ENCODE results near the gene ANTKMT.

ANTKMT gene

DNA sequence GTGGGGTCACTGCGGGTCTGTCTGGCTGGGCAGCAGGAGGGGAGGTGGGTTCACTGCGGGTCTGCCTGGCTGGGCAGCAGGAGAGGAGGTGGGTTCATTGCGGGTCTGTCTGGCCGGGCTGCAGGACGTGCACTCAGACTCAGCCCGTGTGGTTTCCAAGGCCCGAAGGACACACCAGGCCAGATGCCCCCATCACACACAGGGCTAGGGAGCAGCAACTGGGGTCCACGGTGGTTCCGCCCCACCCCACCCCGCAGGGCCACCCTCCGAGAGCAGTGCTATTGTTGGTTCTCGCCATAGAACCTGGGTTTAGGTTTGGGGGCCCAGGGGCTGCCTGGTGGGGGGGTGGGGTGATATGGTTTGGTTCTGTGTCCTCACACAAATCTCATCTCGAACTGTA is 25.7 kb downstream of the ANTKMT start:
- H4K12ac ChIP-seq (ENCODE audit: low read depth, low read length) = no peak overlapping the region
- H3K9ac ChIP-seq (ENCODE audit: low read length) = no peak overlapping the region
- H3K79me1 ChIP-seq (ENCODE audit: low read length) = no peaks in the 10 kb centered on the region
- DNase-seq = no peak
- H4K91ac ChIP-seq (ENCODE audit: low read depth, low read length) = no peak overlapping the region
- no peaks in the 10 kb centered on the region for H3K27me3 ChIP-seq (ENCODE audit: insufficient read depth, low read length)
- no peak overlapping the region for H3K4me3 ChIP-seq (ENCODE audit: low read depth, low read length)
- no peaks in the 10 kb centered on the region for H3K79me2 ChIP-seq (ENCODE audit: control insufficient read depth, insufficient read depth, low read length, poor library complexity)
- WGBS (ENCODE audit: extremely low coverage, insufficient coverage, insufficient read length) = no CpG with 5 or more reads among the region's 13 CpGs
- no peak overlapping the region for H3K23ac ChIP-seq (ENCODE audit: low read length)
- H3K27ac ChIP-seq (ENCODE audit: low read depth, low read length) = no peak overlapping the region
- no peak overlapping the region for H2BK12ac ChIP-seq (ENCODE audit: low read length)
- no peak overlapping the region for H3K14ac ChIP-seq (ENCODE audit: low read length)
- no peak overlapping the region for H3K4ac ChIP-seq (ENCODE audit: low read depth, low read length)
- H3K18ac ChIP-seq (ENCODE audit: low read length) = no peak overlapping the region
- no peak overlapping the region for H2AFZ ChIP-seq (ENCODE audit: insufficient read depth, low read length, poor library complexity)
- no peaks in the 10 kb centered on the region for H3K4me1 ChIP-seq (ENCODE audit: control insufficient read depth in 1 of 2, insufficient read depth in 2 of 2, low read length in 2 of 2)
- no peak overlapping the region for H2BK5ac ChIP-seq (ENCODE audit: low read depth, low read length, poor library complexity)
- H3K9me3 ChIP-seq (ENCODE audit: insufficient read depth, low read depth, low read length) = no peaks in the 10 kb centered on the region
- H3K4me2 ChIP-seq (ENCODE audit: low read length) = no peak overlapping the region
- H2BK120ac ChIP-seq (ENCODE audit: insufficient read depth, low read length, poor library complexity) = no peak overlapping the region
- no peak overlapping the region for H4K8ac ChIP-seq (ENCODE audit: low read depth, low read length)
- H2AK5ac ChIP-seq (ENCODE audit: low read length) = no peak overlapping the region
- no peaks in the 10 kb centered on the region for H3K36me3 ChIP-seq (ENCODE audit: control insufficient read depth in 1 of 2, insufficient read depth in 2 of 2, low read length in 2 of 2)

DNA sequence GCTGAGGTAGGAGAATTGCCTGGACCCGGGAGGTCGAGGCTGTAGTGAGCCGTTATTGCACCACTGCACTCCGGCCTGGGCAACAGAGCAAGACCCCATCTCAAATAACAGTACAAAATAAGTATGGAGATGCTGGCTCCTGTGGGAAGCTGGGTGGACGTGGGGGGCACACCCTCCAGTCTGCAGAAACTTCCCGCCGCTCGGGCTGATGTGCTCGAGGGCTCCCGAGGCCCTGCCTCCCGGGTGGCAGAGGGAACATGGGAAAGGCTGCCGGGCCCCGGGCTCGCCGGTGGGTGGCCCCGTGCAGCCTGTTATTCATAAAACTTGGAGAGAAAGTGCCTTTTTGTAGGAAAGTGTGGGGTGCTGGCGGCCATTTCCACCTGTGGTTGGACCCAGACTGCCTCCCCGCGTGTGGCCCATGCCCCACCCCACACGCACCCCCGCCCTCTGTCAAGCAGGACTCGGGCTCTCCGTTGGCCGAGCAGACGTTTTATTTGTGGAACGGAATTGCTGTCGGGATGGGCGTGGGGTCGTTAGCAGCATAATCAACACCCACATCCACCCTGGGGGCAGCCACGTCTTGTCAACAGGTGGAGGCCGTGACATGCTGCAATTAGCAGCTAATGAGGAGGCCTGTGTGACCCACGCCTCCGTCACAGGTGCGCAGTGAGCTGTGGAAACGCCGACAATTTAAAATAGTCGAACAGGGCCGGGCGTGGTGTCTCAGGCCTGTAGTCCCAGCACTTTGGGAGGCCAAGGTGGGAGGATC is 27.2 kb downstream of the ANTKMT start:
- H4K12ac ChIP-seq (ENCODE audit: low read depth, low read length) = no peak overlapping the region
- DNase-seq = peak; percentile 55 to 68

DNA sequence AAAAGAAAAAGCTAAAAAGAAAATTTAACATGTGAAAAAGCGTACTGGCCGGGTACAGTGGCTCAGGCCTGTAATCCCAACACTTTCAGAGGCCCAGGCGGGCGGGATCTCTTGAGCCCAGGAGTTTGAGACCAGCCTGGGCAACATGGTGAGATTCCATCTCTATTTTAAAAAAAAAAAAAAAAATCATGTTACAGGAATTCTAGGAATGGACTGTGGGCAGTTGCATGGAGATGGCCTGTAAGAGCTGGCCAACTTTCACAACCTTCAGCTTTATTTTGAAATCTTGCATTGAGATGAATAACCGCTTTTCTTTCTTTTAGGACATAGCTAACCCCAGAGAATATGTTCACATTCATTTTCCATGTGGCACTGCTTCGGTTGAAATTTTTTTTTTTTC is 28.1 kb downstream of the ANTKMT start:
- Histone ChIP-seq H4K91ac (ENCODE audit: low read depth, low read length) (no peak overlapping the region), H3K36me3 (ENCODE audit: control insufficient read depth in 1 of 2, insufficient read depth in 2 of 2, low read length in 2 of 2) (no peaks in the 10 kb centered on the region), H4K8ac (ENCODE audit: low read depth, low read length) (no peak overlapping the region), H3K4me3 (ENCODE audit: low read depth, low read length) (no peak overlapping the region), H3K79me2 (ENCODE audit: control insufficient read depth, insufficient read depth, low read length, poor library complexity) (no peaks in the 10 kb centered on the region), H3K14ac (ENCODE audit: low read length) (no peak overlapping the region), H2AFZ (ENCODE audit: insufficient read depth, low read length, poor library complexity) (no peak overlapping the region), H2AK5ac (ENCODE audit: low read length) (no peak overlapping the region), H2BK5ac (ENCODE audit: low read depth, low read length, poor library complexity) (no peak overlapping the region), H3K18ac (ENCODE audit: low read length) (no peak overlapping the region), H2BK120ac (ENCODE audit: insufficient read depth, low read length, poor library complexity) (no peak overlapping the region), H3K27ac (ENCODE audit: low read depth, low read length) (no peak overlapping the region), H3K79me1 (ENCODE audit: low read length) (no peaks in the 10 kb centered on the region), H4K12ac (ENCODE audit: low read depth, low read length) (no peak overlapping the region), H3K9ac (ENCODE audit: low read length) (no peak overlapping the region), H3K4me1 (ENCODE audit: control insufficient read depth in 1 of 2, insufficient read depth in 2 of 2, low read length in 2 of 2) (no peaks in the 10 kb centered on the region), H3K27me3 (ENCODE audit: insufficient read depth, low read length) (no peaks in the 10 kb centered on the region), H3K4ac (ENCODE audit: low read depth, low read length) (no peak overlapping the region), H3K9me3 (ENCODE audit: insufficient read depth, low read depth, low read length) (no peaks in the 10 kb centered on the region), H3K4me2 (ENCODE audit: low read length) (no peak overlapping the region), H3K23ac (ENCODE audit: low read length) (no peak overlapping the region), H2BK12ac (ENCODE audit: low read length) (no peak overlapping the region)
- DNase-seq = peak; percentile 76 to 96
- WGBS (ENCODE audit: extremely low coverage, insufficient coverage, insufficient read length) = no CpG with 5 or more reads among the region's 6 CpGs

More for the DNA sequence above, 27.2 kb downstream of the ANTKMT start:
- H3K9ac ChIP-seq (ENCODE audit: low read length) = no peak overlapping the region
- no peak overlapping the region for H3K4me2 ChIP-seq (ENCODE audit: low read length)
- no peak overlapping the region for H2BK12ac ChIP-seq (ENCODE audit: low read length)
- no peak overlapping the region for H2AK5ac ChIP-seq (ENCODE audit: low read length)
- H2AFZ ChIP-seq (ENCODE audit: insufficient read depth, low read length, poor library complexity) = no peak overlapping the region
- H2BK5ac ChIP-seq (ENCODE audit: low read depth, low read length, poor library complexity) = no peak overlapping the region
- H3K23ac ChIP-seq (ENCODE audit: low read length) = no peak overlapping the region
- no peak overlapping the region for H3K14ac ChIP-seq (ENCODE audit: low read length)
- no peaks in the 10 kb centered on the region for H3K79me1 ChIP-seq (ENCODE audit: low read length)
- H3K27me3 ChIP-seq (ENCODE audit: insufficient read depth, low read length) = no peaks in the 10 kb centered on the region
- no peak overlapping the region for H3K4me3 ChIP-seq (ENCODE audit: low read depth, low read length)
- no peak overlapping the region for H3K4ac ChIP-seq (ENCODE audit: low read depth, low read length)
- H3K9me3 ChIP-seq (ENCODE audit: insufficient read depth, low read depth, low read length) = no peaks in the 10 kb centered on the region
- no peaks in the 10 kb centered on the region for H3K4me1 ChIP-seq (ENCODE audit: control insufficient read depth in 1 of 2, insufficient read depth in 2 of 2, low read length in 2 of 2)
- no peaks in the 10 kb centered on the region for H3K36me3 ChIP-seq (ENCODE audit: control insufficient read depth in 1 of 2, insufficient read depth in 2 of 2, low read length in 2 of 2)
- H4K91ac ChIP-seq (ENCODE audit: low read depth, low read length) = no peak overlapping the region
- H3K79me2 ChIP-seq (ENCODE audit: control insufficient read depth, insufficient read depth, low read length, poor library complexity) = no peaks in the 10 kb centered on the region
- no peak overlapping the region for H3K27ac ChIP-seq (ENCODE audit: low read depth, low read length)
- H2BK120ac ChIP-seq (ENCODE audit: insufficient read depth, low read length, poor library complexity) = no peak overlapping the region
- no CpG with 5 or more reads among the region's 39 CpGs for WGBS (ENCODE audit: extremely low coverage, insufficient coverage, insufficient read length)
- no peak overlapping the region for H3K18ac ChIP-seq (ENCODE audit: low read length)
- no peak overlapping the region for H4K8ac ChIP-seq (ENCODE audit: low read depth, low read length)

DNA sequence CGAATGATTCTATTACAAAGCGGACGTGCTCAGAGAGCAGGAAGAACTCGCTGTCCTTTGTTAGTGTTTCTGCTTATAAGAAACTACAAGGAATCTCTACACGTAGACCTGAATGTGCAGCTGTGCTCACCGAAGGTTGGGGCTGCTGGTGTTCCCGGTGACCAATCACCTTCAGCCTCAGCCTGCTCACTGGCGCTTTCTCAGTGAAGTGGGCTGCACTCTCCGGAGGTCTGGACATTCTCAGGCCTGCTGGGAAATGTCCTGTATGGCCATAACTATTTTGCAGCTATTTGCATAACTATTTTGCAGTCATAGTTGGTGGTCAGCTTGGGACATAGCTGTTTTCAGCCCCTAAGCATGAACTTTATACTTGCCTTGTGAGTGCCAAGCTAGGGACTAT is 29.5 kb downstream of the ANTKMT start:
- no peak overlapping the region for H3K4me2 ChIP-seq (ENCODE audit: low read length)
- H3K27me3 ChIP-seq (ENCODE audit: insufficient read depth, low read length) = no peaks in the 10 kb centered on the region
- H3K4ac ChIP-seq (ENCODE audit: low read depth, low read length) = no peak overlapping the region
- DNase-seq = no peak
- H3K79me1 ChIP-seq (ENCODE audit: low read length) = no peaks in the 10 kb centered on the region
- H2BK12ac ChIP-seq (ENCODE audit: low read length) = no peak overlapping the region
- H3K36me3 ChIP-seq (ENCODE audit: control insufficient read depth in 1 of 2, insufficient read depth in 2 of 2, low read length in 2 of 2) = no peaks in the 10 kb centered on the region
- H2BK5ac ChIP-seq (ENCODE audit: low read depth, low read length, poor library complexity) = no peak overlapping the region
- no peak overlapping the region for H3K27ac ChIP-seq (ENCODE audit: low read depth, low read length)
- H3K14ac ChIP-seq (ENCODE audit: low read length) = no peak overlapping the region
- H4K91ac ChIP-seq (ENCODE audit: low read depth, low read length) = no peak overlapping the region
- no peak overlapping the region for H4K8ac ChIP-seq (ENCODE audit: low read depth, low read length)
- H3K4me1 ChIP-seq (ENCODE audit: control insufficient read depth in 1 of 2, insufficient read depth in 2 of 2, low read length in 2 of 2) = no peaks in the 10 kb centered on the region
- H3K4me3 ChIP-seq (ENCODE audit: low read depth, low read length) = no peak overlapping the region
- H2AFZ ChIP-seq (ENCODE audit: insufficient read depth, low read length, poor library complexity) = no peak overlapping the region
- H3K9me3 ChIP-seq (ENCODE audit: insufficient read depth, low read depth, low read length) = peaks cover under 1% of the 10 kb centered on the region
- H3K18ac ChIP-seq (ENCODE audit: low read length) = no peak overlapping the region
- H3K23ac ChIP-seq (ENCODE audit: low read length) = no peak overlapping the region
- no peak overlapping the region for H2BK120ac ChIP-seq (ENCODE audit: insufficient read depth, low read length, poor library complexity)
- no peak overlapping the region for H3K9ac ChIP-seq (ENCODE audit: low read length)
- no peak overlapping the region for H4K12ac ChIP-seq (ENCODE audit: low read depth, low read length)
- H3K79me2 ChIP-seq (ENCODE audit: control insufficient read depth, insufficient read depth, low read length, poor library complexity) = no peaks in the 10 kb centered on the region
- WGBS (ENCODE audit: extremely low coverage, insufficient coverage, insufficient read length) = no CpG with 5 or more reads among the region's 9 CpGs
- H2AK5ac ChIP-seq (ENCODE audit: low read length) = no peak overlapping the region
